A549 treated with dexamethasone at 1 μM for 4 hours (cell line): ENCODE results near the gene GTF2A1. TPM values are rescaled to one million over a fixed set of nuclear protein-coding genes. Genes with fewer than 3 reads are reported as not detected.

Experiments used
- total RNA-seq: library from RNA; stranded (reverse); fragments of 200-300 nt; extraction: Qiagen RNA extraction; gene quantifications from 5 replicates; pipeline ENCODE4 v1.2.3, GENCODE V29; 2022

The GTF2A1 gene
- 11.7 to 21.9 TPM (median 20.0 TPM) in 5 replicates for total RNA-seq

GRCh38 chr14:81220830-81221578 lies at the start of gene GTF2A1:
GTF2A1 (minus strand) TSS chr14:81220959; CDS start chr14:81220518, 441 bp downstream.

Other genes with a start within 250 kb of the GTF2A1 start
- gene STON2, start 179.4 kb upstream of the GTF2A1 start, total RNA-seq: 1.6 to 2.9 TPM (median 2.5 TPM) in 5 replicates